GM12873 (cell line): ENCODE data around the gene AGAP1.

Experiments used
- TF ChIP-seq, protein P1 (sequence below): IDR thresholded peaks from 2 replicates; pipeline ENCODE4 v1.5.1; 2012; ENCODE audit warnings: low read depth, mild to moderate bottlenecking, moderate library complexity, low read length, control low read depth; ENCODE audit not compliant: insufficient read depth; ENCODE audit errors: missing control alignments

Gene AGAP1

DNA sequence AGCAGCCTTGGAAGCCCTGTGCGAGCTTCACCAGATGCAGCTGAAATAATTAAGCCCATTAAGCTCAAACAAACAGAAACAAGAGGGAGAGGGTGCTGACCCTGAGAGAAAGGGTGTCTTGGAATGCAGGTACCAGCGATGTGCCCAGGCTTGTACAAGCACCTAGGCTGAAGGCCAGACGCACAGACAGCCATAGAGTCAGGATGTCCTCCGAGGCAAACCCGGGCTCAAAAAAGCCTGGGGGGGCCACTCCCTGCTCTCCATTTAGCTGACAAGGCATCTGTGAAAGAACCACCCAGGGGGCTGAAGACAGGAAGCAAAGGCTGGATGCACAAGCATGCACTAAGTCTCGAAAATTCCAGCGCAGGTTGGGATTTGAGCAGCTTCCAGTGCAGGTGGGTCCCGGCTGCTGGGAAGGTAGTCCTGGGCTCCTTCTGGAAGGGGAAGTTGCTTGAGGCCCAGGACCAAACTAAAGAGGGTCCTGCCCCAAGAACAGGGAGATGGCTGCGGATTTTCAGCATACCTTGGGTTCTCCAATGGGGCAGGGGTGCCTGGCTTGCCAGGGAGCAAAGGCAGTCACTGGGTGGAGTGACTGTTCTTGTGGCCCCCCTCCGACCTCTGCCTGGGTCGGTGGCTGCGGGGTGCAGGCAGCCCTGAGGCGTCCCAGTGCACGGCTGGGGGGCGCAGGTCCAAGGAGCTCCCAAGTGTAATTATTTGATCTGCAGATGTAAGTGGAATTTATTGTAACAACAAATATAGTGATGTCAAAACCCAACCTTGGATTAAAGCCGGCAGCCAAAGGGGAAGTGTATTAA is 668.4 kb downstream of the AGAP1 start:
- TF ChIP-seq, protein P1, sequence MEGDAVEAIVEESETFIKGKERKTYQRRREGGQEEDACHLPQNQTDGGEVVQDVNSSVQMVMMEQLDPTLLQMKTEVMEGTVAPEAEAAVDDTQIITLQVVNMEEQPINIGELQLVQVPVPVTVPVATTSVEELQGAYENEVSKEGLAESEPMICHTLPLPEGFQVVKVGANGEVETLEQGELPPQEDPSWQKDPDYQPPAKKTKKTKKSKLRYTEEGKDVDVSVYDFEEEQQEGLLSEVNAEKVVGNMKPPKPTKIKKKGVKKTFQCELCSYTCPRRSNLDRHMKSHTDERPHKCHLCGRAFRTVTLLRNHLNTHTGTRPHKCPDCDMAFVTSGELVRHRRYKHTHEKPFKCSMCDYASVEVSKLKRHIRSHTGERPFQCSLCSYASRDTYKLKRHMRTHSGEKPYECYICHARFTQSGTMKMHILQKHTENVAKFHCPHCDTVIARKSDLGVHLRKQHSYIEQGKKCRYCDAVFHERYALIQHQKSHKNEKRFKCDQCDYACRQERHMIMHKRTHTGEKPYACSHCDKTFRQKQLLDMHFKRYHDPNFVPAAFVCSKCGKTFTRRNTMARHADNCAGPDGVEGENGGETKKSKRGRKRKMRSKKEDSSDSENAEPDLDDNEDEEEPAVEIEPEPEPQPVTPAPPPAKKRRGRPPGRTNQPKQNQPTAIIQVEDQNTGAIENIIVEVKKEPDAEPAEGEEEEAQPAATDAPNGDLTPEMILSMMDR, result no peak

DNA sequence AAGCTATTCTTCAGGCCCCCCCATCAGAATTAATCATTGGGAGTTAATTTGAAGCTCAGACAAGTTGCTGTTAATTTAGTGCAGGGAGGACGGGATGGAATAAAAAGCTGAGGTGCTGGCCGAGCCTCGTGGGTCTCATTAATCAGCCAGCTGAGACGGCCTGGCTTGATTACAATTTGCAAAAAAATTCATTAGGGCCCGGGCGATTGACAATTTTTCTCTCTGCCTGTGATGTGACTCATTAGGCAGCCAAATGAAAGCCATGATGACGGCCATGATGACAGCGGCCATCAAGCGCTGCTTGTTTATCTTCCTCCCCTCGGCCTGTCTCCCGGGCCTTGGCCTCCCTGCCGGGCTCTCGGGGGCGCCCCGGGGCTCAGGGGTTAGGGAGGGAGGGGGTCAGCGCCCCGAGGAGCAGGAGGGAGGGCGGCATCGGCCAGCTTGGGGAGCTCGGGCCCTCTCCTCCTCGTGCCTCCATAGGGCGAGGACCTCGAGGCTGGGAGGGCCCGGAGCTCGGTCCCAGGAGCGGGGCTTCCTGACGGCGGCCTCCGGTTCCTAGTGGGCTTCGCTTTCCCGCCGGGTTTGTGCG is 669.1 kb downstream of the AGAP1 start:
- TF ChIP-seq, protein P1, result no peak

DNA sequence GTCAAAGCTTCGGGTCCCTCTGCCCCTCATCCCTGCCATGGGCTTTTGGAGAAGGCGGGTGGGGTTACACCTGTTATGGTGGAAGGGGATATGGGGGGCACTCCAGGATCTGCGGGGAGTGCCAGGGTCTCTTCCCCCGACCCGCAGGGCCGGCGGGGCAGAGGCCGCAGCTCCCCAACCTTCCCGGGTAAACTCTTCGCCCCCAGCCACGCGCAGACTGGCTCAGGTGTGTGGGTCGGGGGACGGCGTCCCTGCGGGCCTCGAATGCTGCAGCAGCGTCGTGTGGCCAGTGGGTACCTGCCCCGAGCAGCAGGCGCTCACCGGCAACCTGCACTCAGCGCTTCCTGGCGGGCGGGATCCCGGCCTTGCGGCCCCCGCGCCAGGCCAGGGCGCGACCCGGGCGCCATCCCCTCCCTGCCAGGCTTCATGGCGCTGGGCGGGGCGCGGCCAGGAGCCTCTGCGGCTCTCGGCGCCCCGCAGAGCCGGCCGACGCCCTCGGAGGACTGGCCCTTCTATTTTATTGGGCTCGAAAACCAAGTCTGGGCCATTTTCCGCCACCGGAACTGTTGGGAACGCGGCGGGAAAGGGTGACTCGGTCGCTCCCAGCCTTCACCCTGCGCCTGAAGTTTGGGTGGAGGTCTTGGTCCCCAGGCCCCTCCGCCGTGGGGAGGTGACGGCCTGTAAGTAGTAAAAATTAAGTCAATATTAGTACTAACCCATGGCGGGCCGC is 669.8 kb downstream of the AGAP1 start:
- TF ChIP-seq, protein P1, result no peak

GRCh38 chr2:236164201-236164924 is 670.5 kb downstream of the AGAP1 start:
- TF ChIP-seq, protein P1, result no peak

DNA sequence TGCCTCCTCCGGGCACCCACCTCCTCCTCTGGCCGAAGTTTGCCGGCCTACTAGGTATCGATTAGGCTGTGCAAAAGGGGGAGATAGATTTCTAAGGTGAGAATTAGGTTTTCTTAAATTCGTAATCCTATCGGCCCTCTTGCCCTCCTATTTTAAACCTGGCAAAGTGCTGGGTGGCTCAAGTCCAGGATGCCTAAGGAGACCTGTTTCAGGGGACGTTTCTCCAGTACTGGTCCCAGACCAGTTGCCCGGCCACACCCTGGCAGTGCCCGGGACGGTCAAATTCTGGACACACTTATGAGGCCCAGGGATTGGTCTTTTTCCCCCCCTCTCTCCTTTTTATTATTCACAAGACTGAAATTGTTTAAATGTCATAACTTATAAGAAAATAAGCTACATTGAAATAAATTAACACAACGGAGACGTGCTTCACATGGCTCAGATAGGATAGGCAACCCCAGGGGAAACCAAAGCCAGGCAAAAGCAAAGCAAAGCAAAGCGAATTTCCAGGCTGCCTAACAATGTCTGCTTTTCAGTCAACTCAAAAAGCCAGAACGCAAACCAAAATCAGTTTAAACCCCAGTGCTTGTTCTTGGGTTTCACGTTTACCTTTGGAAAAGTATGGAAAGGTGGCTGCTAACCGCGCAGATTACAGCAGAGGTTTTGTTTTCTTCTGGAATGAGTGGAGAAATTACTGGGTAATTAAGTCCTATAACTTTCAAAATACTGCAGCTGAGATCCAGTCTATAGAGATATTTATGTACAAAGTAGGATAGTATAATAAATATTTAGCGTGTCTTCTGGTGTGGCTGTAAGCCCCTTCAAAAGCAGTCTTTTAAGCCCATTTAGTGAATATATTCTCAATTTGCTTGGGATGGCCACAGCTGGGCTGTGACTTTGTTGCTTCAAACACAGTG is 671.3 kb downstream of the AGAP1 start:
- TF ChIP-seq, protein P1, result no peak

DNA sequence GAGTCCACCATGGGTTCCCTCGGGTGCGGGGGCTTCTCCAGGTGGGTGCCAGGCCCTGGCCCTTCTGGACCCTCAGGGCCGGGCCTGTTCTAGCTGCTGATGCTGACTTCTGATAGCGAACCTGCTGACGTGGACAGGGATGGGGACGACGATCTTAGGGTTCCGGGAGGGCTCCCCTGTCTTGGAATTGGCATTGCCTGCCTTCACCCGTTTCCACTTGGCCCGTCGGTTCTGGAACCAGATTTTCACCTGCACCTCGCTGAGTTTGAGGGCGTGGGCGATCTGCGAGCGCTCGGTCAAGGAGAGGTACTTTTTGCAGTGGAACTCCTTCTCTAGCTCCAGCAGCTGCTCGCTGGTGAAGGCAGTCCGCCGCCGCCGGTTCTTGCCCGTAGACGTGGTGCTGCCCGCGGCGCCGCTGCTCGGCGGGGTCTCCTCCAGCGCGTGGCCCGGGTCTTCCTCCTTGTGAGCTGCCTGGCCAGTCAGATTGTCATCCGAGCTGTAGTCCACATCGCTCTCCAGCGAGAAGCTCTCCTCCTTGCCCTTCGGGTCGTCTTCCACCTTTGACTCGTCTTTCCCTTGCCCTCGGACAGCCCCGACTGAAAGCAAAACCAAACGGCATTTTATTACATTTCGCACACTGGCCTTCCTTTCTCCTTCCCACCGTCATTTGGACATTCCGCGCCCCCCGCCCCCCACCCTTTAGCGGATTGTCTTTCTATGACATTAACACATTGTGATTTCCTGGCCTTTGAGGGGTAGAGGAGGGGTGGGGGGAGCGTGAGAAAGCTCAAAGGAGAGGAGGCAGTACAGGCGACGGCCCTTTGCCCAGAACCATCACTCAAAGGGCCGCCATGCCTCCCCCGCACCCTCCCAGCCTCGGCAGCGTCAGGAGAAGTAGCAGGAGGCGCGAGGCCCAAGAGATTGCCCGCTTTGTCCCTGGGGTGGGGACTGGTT is 672.3 kb downstream of the AGAP1 start:
- TF ChIP-seq, protein P1, result no peak
